ENCODE data around the gene TMEM131.
A peak's percentile ranks its signal among the peaks of the same experiment; 100 is the strongest.

The TMEM131 gene

GRCh38 chr2:97816411-97816810 is 179.3 kb downstream of the TMEM131 start:
- no peak for FAIRE-seq
- no peak for DNase-seq (ENCODE audit: low spot score)

GRCh38 chr2:97812931-97813330 is 182.8 kb downstream of the TMEM131 start:
- FAIRE-seq (no peak), DNase-seq (ENCODE audit: low spot score) (no peak)

DNA sequence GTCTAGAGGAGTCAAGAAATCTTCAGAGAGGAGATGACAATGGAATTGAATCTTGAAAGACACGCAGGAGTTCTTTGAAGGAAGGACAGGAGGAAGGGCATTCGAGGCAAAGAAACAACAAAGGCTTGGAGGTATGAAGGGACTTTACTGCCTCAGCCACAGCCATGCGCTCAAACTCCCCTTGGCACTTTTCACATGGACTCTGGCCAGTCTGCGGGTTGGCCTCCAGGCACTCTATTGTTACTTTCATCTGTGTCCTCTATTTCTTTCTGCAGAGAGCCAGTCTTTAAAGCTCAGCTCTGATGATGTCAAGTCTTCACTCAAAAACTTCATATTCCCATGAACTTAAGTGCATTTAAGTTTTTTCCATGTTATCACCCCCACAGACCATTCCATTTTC is 186.9 kb downstream of the TMEM131 start:
- DNase-seq (ENCODE audit: low spot score) (no peak), FAIRE-seq (no peak)

- FAIRE-seq (no peak), DNase-seq (ENCODE audit: low spot score) (peak; percentile 84)
These were observed 188.8 kb downstream of the TMEM131 start for GRCh38 chr2:97806738-97807618.

DNA sequence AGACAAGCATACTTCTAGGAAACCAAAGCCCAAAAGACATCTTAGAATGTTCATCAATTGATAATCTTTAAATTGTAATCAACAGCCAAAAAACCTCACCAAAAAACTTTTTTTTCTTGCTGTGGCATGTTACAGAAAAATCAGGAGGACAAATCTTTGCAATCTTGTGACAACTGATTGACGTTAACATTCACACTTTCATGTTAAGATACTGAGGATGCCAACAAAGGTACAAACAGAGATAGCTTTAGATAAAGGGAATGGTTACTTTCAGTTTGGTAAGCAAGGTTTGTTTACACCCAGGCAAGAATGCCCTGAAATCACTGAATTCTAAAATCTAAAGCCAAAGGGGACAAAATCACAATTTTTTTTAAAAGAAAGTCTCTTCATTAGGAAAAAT is 190.0 kb downstream of the TMEM131 start:
- FAIRE-seq (peak; percentile 9), DNase-seq (ENCODE audit: low spot score) (no peak)

GRCh38 chr2:97801028-97801427 is 194.7 kb downstream of the TMEM131 start:
- DNase-seq (ENCODE audit: low spot score): no peak
- FAIRE-seq: no peak

GRCh38 chr2:97798416-97798815 is 197.3 kb downstream of the TMEM131 start:
- no peak for DNase-seq (ENCODE audit: low spot score)
- no peak for FAIRE-seq

DNA sequence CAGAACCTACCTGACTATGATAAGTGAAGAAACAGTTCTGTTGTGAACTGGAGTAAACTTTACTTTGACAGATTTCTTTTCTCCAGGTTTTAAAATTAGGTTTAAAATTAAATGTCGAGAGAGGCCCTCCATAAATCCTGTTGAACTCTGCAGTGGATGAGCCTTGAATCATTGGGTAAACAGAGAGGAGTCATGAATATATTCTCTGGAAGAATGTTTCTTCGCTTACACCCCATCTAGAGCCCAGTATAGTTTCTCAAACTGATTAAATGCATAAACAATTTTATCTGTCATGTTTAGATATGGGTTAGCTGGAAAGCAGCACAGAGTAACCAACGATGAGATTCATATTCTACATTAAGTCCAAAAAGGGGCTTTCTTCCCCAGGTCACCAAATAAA is 198.4 kb downstream of the TMEM131 start:
- FAIRE-seq: no peak
- no peak for DNase-seq (ENCODE audit: low spot score)

GRCh38 chr2:97796465-97797126 is 199.2 kb downstream of the TMEM131 start:
- no peak for DNase-seq (ENCODE audit: low spot score)
- FAIRE-seq: no peak

GRCh38 chr2:97792416-97792815 is 203.3 kb downstream of the TMEM131 start:
- FAIRE-seq (no peak), DNase-seq (ENCODE audit: low spot score) (no peak)

- DNase-seq (ENCODE audit: low spot score): no peak
- FAIRE-seq: no peak
These were observed 206.6 kb downstream of the TMEM131 start for GRCh38 chr2:97788986-97789644.

DNA sequence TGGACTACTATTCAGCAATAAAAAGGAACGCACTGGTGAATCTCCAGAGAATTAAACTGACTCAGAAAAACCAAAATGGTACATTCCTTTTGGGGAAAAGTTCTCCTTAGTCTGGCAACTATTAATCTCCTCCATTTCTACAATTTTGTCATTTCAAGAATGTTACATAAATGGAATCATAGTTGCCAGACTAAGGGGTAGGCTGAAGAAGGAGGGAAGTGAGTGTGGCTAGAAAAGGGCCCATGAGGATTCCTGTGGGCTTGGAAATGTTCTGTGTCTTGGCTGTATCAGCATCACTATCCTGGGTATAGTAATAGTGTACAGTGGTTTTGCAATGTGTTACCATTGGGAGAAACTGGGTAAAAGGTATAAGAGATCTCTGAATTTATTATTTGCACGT is 209.9 kb downstream of the TMEM131 start:
- FAIRE-seq: no peak
- no peak for DNase-seq (ENCODE audit: low spot score)

DNA sequence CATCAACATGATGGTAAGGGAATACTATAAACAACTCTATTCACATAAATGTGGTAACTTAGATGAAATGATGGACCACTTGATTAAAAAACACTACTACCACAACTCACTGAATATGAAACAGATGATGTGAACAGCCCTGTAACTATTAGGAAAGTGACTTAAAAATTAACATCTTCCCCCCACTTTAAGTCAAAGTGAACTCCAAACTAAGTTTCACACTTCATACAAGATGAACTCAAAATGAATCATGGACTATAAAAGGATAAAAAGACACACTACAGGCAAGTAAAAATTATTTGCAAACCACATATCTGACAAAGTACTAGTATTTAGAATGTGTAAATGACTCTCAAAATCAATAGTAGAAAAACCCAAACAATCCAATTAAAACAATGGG is 210.8 kb downstream of the TMEM131 start:
- FAIRE-seq (no peak), DNase-seq (ENCODE audit: low spot score) (no peak)

DNA sequence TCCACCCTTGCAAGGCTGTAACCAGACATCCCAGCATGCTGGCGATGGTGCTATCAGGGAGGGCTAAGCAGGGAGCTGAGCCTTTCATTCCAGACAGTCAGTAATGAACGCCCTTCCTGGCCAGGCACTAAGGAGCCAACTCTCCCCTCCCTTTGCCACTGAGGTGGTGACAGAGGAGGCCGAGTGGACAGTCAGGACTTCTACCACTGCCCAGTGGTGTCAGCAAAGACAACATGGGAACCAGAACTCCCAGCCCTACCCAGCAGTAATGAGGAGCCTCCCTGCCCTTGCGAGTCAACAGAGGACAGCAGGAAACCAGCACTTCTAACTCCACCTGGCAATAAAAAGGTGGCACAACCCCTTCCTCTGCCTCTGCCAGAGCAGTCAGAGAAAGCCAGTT is 213.8 kb downstream of the TMEM131 start:
- FAIRE-seq (no peak), DNase-seq (ENCODE audit: low spot score) (no peak)

DNA sequence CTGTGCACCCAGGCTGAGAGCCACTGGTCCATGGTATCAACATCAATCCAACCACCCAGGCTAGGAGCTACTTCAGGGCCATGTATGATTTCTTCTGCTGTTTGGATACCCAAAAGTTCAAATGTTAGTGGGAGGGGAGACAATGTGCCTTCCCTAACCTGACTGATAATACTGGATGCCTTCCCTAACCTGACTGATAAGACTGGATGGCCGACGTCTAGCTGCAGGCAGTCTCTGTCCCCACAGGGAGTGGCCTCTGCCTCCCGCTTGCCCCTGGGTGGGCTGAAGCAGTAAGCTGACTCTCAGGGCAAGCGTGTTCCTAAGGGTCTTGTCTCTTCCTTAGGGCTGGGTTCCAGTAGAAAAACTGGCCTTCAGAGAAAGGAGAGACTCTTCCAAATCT is 216.6 kb downstream of the TMEM131 start:
- no peak for FAIRE-seq
- no peak for DNase-seq (ENCODE audit: low spot score)

- FAIRE-seq: no peak
- DNase-seq (ENCODE audit: low spot score): no peak
These were observed 220.7 kb downstream of the TMEM131 start for GRCh38 chr2:97775074-97775473.

GRCh38 chr2:97774425-97774824 is 221.3 kb downstream of the TMEM131 start:
- DNase-seq (ENCODE audit: low spot score) (peak; percentile 57), FAIRE-seq (peak; percentile 69)

DNA sequence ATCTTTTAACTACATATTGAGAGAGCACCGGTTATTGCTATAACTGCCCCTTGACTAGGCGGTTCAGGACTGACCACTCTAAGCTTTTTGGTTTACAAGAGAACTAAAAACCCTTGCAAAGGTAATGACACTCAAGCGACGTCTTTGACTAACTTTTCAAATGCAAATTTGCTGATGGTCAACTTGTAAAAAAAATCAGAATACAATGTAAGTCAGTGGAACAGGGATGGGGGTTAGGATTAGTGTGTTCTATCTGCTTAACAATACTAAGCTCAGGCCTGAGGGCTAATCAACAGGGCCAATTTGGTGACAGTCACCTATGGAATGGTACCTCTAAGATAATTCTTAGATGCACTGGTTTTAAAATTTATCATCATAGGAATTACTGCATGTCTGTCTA is 225.3 kb downstream of the TMEM131 start:
- no peak for FAIRE-seq
- no peak for DNase-seq (ENCODE audit: low spot score)

DNA sequence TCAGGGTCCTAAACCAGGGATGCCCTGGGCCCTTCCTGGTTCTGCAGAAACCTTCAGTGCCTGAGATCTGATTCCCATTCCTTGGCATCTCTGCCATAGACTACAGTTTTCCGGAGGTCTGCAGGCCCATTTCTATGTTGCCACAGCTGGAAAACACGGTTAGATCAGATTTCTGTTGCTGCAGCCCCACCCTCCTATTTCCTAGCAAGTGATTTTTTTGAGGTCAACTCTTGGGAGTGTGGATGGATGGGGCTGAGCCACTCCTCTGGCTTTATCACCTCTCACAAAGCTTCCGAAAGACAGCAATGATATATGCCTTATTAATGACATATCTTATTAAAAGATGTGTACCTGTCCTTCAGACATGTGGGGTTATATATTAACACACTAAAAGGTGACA is 226.0 kb downstream of the TMEM131 start:
- no peak for FAIRE-seq

GRCh38 chr2:97769308-97769707 is 226.4 kb downstream of the TMEM131 start:
- DNase-seq (ENCODE audit: low spot score) (no peak), FAIRE-seq (no peak)

More for the DNA sequence above, 226.0 kb downstream of the TMEM131 start:
- no peak for DNase-seq (ENCODE audit: low spot score)

GRCh38 chr2:97766567-97766966 is 229.2 kb downstream of the TMEM131 start:
- no peak for DNase-seq (ENCODE audit: low spot score)

DNA sequence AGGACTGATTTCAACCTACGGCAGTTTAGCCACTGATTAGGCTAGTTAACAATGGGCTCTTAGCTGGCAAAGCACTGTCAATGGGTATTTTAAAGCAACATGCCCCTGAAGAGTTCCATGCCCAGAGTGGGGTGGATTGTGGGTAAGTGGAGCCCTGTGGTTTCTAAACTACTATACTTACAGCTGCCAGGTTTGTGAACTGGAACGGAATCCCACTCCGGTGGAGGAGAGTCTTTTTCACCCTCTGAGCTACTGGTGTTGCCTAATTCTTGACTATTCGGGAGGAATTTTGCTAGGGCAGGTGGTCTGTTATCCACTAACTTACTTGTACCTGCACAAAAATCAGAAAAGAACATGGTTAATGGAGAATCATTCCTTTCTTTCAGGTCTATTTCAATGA is 229.8 kb downstream of the TMEM131 start:
- FAIRE-seq (no peak), DNase-seq (ENCODE audit: low spot score) (no peak)

More at GRCh38 chr2:97766567-97766966, 229.2 kb downstream of the TMEM131 start:
- FAIRE-seq: no peak

Measured in urothelium cell line (cell line).